A549 (cell line): Measurements from ENCODE around the gene NKAIN4.

Experiments used
- CTCF ChIP-seq: fragments of >200 bp; sonication (Bioruptor Twin); formaldehyde crosslinking; IDR thresholded peaks from 3 replicates; pipeline ENCODE4 v1.5.1; 2016
- ESRRA ChIP-seq: fragments of 150-350 bp; IDR thresholded peaks from 2 replicates; pipeline ENCODE4 v1.6.1; 2014; ENCODE audit warnings: mild to moderate bottlenecking, low read length, borderline replicate concordance
- GATA3 ChIP-seq: IDR thresholded peaks from 2 replicates; pipeline ENCODE4 v1.6.1; 2012; ENCODE audit warnings: borderline replicate concordance
- JUNB ChIP-seq: fragments of >200 bp; sonication (Bioruptor Twin); formaldehyde crosslinking; IDR thresholded peaks from 2 replicates; pipeline ENCODE4 v1.6.1; 2016
- KDM1A ChIP-seq: fragments of 200-600 bp; sonication (generic); IDR thresholded peaks from 2 replicates; pipeline ENCODE4 v1.6.1; 2016; ENCODE audit warnings: low read depth, mild to moderate bottlenecking
- KDM5A ChIP-seq: fragments of 200-600 bp; sonication (generic); IDR thresholded peaks from 2 replicates; pipeline ENCODE4 v1.6.1; 2016; ENCODE audit warnings: antibody characterized with exemption, mild to moderate bottlenecking
- MAX ChIP-seq: IDR thresholded peaks from 2 replicates; pipeline ENCODE4 v1.6.1; 2012
- MYC ChIP-seq: IDR thresholded peaks from 2 replicates; pipeline ENCODE4 v1.6.1; 2012; ENCODE audit warnings: mild to moderate bottlenecking, inconsistent platforms, low read length, improper control_type of control experiment, borderline replicate concordance
- POLR2A ChIP-seq: IDR thresholded peaks from 2 replicates; pipeline ENCODE4 v1.6.1; 2012; ENCODE audit warnings: mild to moderate bottlenecking, low read length
- REST ChIP-seq: fragments of 200-600 bp; sonication (generic); IDR thresholded peaks from 2 replicates; pipeline ENCODE4 v1.6.1; 2016; ENCODE audit warnings: antibody characterized with exemption, mild to moderate bottlenecking, moderate library complexity
- RFX5 ChIP-seq: fragments of 450-650 bp; IDR thresholded peaks from 2 replicates; pipeline ENCODE4 v1.7.1; 2014; ENCODE audit warnings: antibody characterized with exemption, mild to moderate bottlenecking, moderate library complexity
- SMC3 ChIP-seq: fragments of >200 bp; sonication (Bioruptor Twin); formaldehyde crosslinking; IDR thresholded peaks from 3 replicates; pipeline ENCODE4 v1.6.1; 2018; ENCODE audit warnings: inconsistent platforms

- TF ChIP-seq CTCF (no peak), KDM1A (no peak), GATA3 (no peak), REST (no peak), ESRRA (no peak), JUNB (no peak), POLR2A (no peak), MAX (no peak), KDM5A (no peak), RFX5 (no peak), MYC (no peak), SMC3 (no peak)
Observed at GRCh38 chr20:63290136-63290676, 35.9 kb upstream of the NKAIN4 start.
